ENCODE data around the gene OR9I1.

OR9I1 gene, protein sequence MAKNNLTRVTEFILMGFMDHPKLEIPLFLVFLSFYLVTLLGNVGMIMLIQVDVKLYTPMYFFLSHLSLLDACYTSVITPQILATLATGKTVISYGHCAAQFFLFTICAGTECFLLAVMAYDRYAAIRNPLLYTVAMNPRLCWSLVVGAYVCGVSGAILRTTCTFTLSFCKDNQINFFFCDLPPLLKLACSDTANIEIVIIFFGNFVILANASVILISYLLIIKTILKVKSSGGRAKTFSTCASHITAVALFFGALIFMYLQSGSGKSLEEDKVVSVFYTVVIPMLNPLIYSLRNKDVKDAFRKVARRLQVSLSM

DNA sequence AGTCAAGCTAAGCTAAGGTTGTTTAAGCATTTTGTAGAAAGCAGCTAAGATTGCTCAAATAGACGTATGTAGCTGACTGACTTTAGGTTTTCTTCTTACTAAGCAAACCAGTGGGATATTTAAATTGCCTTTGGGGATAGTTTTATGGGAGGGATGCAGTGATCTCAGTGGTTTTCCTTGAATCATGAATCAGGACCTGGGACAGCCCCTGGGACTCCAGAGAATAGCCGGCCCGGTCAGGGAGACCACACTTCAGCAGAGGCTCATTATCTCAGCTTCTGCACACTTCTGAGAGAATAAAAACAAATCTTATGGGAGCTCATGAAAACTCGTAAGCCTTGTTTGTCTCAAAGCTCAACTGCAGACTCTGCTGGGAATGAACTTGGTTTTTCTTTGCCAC, at the start of gene OR9I1:
Gene OR9I1, minus strand, starts transcription at position 62 of the 400 bp plus-strand sequence. CDS start 6,086 bp downstream, outside the sequence.
- Mint-ChIP-seq H3K27ac (no peak within 1 kb of the TSS), H3K9me3 (no peaks in the 10 kb centered on the region), H3K4me3 (no peak within 1 kb of the TSS), H3K27me3 (peaks cover 5% of the 10 kb centered on the region), H3K36me3 (ENCODE audit: low read depth) (no peaks in the 10 kb centered on the region), H3K4me1 (ENCODE audit: low read depth) (no peaks in the 10 kb centered on the region)
- no peak for DNase-seq

DNA sequence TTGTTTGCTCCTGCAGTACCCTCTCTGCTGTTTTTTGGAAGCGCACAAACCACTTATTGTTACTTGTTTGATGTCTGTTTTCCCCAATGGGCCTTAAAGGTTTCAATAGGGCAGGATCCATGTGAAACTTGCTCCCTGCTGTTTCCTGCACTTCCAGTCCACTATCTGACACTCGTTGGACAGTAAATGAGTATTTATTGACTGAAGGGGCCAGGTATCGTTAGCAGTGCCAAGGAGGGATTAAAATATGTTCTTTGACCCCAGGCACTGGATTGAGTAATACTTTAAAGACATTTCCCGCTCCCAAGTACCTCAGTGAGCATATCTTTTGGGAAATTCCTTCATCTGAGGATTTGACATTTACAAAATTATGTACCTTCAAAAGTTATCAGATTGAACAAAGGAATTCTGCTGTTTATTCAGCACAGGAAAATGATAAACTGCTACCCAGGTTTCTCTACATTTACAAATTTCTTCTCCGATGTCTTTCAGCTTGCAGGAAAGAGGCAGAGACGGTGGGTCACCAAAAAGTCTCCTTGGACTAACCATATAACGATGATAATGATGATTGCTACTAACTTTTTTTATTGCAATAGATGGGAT, 40.3 kb upstream of the OR9I1 start:
- H3K4me3 Mint-ChIP-seq: no peak overlapping the region
- H3K36me3 Mint-ChIP-seq (ENCODE audit: low read depth): no peaks in the 10 kb centered on the region
- no peaks in the 10 kb centered on the region for H3K9me3 Mint-ChIP-seq
- peaks cover 2% of the 10 kb centered on the region for H3K27me3 Mint-ChIP-seq
- H3K4me1 Mint-ChIP-seq (ENCODE audit: low read depth): no peaks in the 10 kb centered on the region
- H3K27ac Mint-ChIP-seq: no peak overlapping the region
- no peak for DNase-seq

DNA sequence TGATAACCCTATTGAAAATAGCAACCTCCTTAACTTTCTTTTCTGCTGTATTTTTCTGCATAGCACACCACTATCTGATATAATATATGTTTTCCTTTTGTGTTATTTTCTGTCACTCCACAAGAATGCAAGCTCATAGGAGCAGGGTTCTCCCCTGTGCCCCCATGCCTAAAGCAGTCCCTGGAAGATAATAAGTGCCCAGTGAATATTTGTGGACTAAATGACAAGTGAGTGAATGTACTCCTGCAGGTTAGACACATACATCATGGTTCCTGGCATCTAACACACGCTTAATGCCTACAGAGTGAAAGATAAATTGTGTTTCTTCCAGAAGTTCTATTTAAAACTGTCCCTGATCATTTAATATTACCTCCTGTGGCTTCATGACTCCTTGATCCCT, 39.7 kb upstream of the OR9I1 start:
- peaks cover 3% of the 10 kb centered on the region for H3K9me3 Mint-ChIP-seq
- H3K36me3 Mint-ChIP-seq (ENCODE audit: low read depth): no peaks in the 10 kb centered on the region
- DNase-seq: no peak
- no peak overlapping the region for H3K27ac Mint-ChIP-seq
- H3K4me1 Mint-ChIP-seq (ENCODE audit: low read depth): no peaks in the 10 kb centered on the region
- H3K27me3 Mint-ChIP-seq: peaks cover 2% of the 10 kb centered on the region
- H3K4me3 Mint-ChIP-seq: no peak overlapping the region

DNA sequence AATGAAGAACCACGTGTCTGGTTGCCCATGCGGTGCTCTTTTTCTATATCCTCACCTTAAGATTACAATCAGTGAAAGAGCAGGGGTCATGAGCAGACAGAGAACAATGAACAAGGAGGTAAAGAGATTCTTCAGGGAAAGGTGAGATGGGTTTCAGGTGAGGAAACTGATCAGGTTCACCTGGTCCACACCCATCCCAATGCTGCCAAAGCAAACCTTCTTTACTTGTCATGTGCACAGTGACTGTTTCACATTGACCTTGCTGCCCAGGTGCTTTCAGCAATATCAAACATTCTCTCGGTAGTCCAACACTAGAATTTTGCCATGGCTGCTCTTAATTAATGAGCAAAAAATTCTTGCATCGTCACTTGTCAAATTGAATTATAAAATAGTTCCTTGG, 39.1 kb upstream of the OR9I1 start:
- no peak for DNase-seq
- H3K9me3 Mint-ChIP-seq: peaks cover 5% of the 10 kb centered on the region
- H3K27ac Mint-ChIP-seq: no peak overlapping the region
- H3K36me3 Mint-ChIP-seq (ENCODE audit: low read depth): no peaks in the 10 kb centered on the region
- peaks cover 2% of the 10 kb centered on the region for H3K27me3 Mint-ChIP-seq
- H3K4me1 Mint-ChIP-seq (ENCODE audit: low read depth): no peaks in the 10 kb centered on the region
- H3K4me3 Mint-ChIP-seq: no peak overlapping the region

DNA sequence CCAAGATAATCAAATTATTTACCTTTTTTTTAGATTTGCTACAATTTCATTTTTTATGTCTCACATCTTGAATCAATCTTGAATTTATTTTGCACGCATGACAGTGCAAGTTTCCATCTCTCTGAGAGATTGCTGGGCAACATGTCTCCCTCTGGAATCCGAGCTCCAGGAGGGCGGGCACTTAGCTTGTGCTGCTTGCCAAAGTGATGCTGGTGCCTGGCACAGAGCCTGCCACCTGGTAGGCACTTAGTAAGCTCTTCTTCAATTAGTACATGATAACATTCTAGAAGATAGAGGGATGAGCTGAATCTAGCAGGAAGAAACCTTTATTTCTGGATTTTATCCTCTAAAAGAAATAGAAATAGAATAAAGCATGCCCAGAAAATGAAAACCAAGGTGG, 27.5 kb upstream of the OR9I1 start:
- H3K27me3 Mint-ChIP-seq: peaks cover 20% of the 10 kb centered on the region
- no peaks in the 10 kb centered on the region for H3K36me3 Mint-ChIP-seq (ENCODE audit: low read depth)
- no peak overlapping the region for H3K4me3 Mint-ChIP-seq
- H3K27ac Mint-ChIP-seq: no peak overlapping the region
- DNase-seq: no peak
- H3K4me1 Mint-ChIP-seq (ENCODE audit: low read depth): no peaks in the 10 kb centered on the region
- H3K9me3 Mint-ChIP-seq: no peaks in the 10 kb centered on the region

DNA sequence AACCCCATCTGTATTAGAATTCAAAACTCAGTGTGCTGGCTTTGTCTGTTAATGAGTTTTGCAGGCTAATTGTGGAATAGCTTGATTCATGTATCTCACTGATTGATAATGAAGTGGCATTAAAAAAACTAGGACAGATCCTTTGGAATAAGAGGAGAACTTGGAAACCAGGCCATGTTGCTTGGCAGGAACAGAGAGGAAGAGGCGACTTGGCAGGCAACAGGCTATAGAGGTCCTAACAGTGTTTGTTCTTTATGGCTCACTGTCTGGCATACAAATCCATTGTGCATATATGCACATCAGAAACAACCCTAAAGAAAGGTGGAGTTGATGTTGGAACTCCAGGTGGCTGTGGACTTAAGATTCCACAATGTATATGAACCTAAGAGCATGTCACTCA, 17.4 kb upstream of the OR9I1 start:
- H3K4me1 Mint-ChIP-seq (ENCODE audit: low read depth): no peaks in the 10 kb centered on the region

DNA sequence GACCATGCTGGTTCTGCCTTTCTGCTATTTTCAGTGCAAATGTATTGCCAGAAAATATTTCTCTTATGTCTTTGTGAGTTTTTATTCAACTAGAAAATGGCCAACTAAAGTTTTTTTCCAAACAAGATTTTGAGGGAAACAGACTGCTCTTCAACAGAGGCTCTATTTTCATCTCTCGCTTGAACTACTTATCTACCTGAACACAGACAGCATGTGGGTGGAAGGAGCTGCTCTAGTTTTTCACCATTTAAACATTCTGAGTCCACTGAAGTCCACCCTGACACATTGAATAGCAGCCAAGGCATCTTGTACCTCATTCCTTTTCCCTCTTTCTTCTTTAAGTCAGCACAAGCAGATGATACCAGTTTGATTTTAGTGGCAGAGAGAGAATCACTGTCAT, 9.8 kb upstream of the OR9I1 start:
- H3K36me3 Mint-ChIP-seq (ENCODE audit: low read depth): no peaks in the 10 kb centered on the region

More for the DNA sequence above, 17.4 kb upstream of the OR9I1 start:
- peaks cover 15% of the 10 kb centered on the region for H3K27me3 Mint-ChIP-seq
- H3K9me3 Mint-ChIP-seq: no peaks in the 10 kb centered on the region
- no peak overlapping the region for H3K4me3 Mint-ChIP-seq
- H3K27ac Mint-ChIP-seq: no peak overlapping the region
- DNase-seq: no peak
- no peaks in the 10 kb centered on the region for H3K36me3 Mint-ChIP-seq (ENCODE audit: low read depth)

DNA sequence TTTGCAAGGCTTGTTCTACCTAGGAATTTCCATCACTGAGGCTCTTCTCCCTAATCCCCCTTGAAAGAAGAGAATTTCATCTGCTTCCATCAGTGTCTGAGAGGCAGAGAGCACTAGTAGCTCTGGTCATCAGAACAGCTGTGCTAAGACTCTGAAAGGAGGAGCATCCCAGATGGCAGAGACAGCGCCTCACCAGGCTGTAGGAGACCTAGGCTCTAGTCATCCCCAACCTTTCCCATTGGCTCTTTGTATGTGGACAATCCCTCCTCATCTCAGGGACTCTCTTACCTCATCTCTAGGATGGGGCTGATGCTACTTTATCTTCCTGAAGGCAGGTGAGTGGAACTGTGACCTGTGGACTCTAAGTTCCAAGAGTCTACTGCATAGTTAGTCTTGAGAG, 8.8 kb upstream of the OR9I1 start:
- H3K27ac Mint-ChIP-seq: no peak overlapping the region
- H3K27me3 Mint-ChIP-seq: no peaks in the 10 kb centered on the region
- H3K4me3 Mint-ChIP-seq: no peak overlapping the region
- no peaks in the 10 kb centered on the region for H3K36me3 Mint-ChIP-seq (ENCODE audit: low read depth)
- H3K4me1 Mint-ChIP-seq (ENCODE audit: low read depth): no peaks in the 10 kb centered on the region
- no peaks in the 10 kb centered on the region for H3K9me3 Mint-ChIP-seq
- no peak for DNase-seq

More for the DNA sequence above, 9.8 kb upstream of the OR9I1 start:
- Mint-ChIP-seq H3K4me1 (ENCODE audit: low read depth) (no peaks in the 10 kb centered on the region), H3K9me3 (no peaks in the 10 kb centered on the region), H3K27ac (no peak overlapping the region), H3K4me3 (no peak overlapping the region), H3K27me3 (no peaks in the 10 kb centered on the region)
- no peak for DNase-seq

DNA sequence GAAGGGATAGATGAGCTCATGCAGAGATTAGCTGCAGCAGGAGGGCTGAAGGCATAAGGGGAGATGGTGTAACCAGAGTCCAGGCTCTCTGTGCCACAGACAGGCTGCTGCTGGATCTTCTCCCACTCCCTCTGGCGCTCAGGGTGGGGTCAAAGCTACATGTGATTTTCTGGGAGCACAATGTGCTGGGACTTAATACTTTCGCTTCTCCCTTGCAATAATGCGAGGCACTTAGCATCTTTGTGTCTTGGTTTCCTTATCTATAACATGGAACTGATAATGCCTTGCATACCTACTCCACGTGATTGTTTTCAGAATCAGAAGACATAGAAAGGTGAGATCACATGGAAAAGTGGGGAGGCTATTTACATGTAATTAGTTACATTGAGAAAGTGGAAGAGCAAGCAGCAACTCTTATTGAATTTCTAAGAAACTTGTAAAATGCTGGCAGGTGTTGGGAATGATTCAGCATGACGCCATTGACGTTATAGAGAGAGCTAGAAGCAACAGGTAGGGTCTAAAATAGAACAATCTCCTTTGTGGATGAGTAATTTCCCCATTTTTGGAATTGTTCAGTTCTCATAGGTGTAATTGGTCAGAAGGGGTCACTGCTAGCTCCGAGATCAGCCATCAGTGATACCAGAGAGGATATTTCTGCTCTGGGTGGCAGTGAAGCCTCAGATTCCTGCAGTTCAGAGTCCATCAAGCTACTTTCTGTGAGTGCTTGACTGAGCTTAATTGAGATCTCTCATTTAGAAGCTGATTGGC, 8.2 kb upstream of the OR9I1 start:
- Mint-ChIP-seq H3K27ac (no peak overlapping the region), H3K9me3 (no peaks in the 10 kb centered on the region), H3K4me3 (no peak overlapping the region), H3K27me3 (no peaks in the 10 kb centered on the region), H3K4me1 (ENCODE audit: low read depth) (no peaks in the 10 kb centered on the region), H3K36me3 (ENCODE audit: low read depth) (no peaks in the 10 kb centered on the region)
- no peak for DNase-seq

DNA sequence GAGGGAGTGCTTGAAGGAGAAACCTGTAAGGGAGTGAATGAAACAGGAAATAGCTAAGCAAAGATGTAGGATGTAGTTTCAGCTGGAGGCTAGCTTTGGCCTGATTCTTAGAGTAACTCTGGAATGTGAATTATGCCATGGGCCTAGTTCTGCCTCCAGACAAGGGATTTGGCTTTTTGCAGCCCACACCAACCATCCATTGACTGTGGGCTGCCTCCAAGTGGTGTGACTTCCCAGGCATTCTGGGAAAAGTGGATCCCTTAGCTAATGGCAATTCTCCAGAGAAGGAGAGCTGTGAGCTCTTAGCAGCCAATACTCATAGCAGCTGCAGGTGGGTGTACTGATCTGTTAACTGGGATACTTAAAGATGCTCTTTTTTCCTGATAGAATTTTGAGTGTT, 2.0 kb upstream of the OR9I1 start:
- no peak for DNase-seq
- H3K4me1 Mint-ChIP-seq (ENCODE audit: low read depth): no peaks in the 10 kb centered on the region
- peaks cover 3% of the 10 kb centered on the region for H3K27me3 Mint-ChIP-seq
- no peaks in the 10 kb centered on the region for H3K36me3 Mint-ChIP-seq (ENCODE audit: low read depth)
- no peaks in the 10 kb centered on the region for H3K9me3 Mint-ChIP-seq
- H3K27ac Mint-ChIP-seq: no peak overlapping the region
- H3K4me3 Mint-ChIP-seq: no peak overlapping the region

DNA sequence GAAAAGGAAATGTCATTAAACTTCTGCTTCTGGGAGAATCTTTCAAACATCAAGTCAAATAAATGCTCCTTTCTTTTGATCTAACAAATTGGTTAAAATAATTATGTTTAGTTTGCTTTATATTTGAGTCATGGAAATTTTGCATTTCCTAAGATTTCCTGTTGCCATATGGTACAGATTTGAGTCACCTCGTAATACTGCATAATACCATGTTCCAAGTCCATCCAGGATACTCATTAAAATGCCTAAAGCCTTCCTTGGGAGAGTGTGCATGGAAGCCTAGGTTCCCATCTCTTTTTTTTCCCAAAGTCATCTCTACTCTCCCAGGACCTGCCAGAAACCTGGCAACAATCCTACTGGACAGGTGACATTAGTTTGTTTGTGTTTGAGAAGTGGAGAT, 4.2 kb downstream of the OR9I1 start:
- Mint-ChIP-seq H3K4me3 (no peak overlapping the region), H3K27me3 (peaks cover 12% of the 10 kb centered on the region), H3K27ac (no peak overlapping the region), H3K36me3 (ENCODE audit: low read depth) (no peaks in the 10 kb centered on the region), H3K4me1 (ENCODE audit: low read depth) (no peaks in the 10 kb centered on the region), H3K9me3 (no peaks in the 10 kb centered on the region)
- DNase-seq: no peak

DNA sequence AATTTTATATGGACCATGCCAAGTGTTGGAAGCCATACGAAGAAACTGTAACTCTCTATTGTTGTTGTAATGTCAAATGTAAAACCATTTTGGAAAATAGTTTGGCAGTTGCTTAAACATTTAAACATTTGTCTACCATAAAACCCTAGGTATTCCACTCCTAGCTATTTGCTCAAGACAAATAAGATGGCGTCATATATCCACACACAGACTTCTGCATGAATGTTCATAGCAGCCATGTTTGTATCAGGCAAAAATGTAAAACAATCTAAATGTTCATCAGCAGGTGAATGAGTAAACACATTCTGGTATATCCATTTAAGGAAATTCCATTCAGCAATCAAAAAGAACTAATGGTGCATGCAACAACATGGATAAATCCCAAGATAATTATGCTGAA, 27.9 kb downstream of the OR9I1 start:
- no peak overlapping the region for H3K4me3 Mint-ChIP-seq
- H3K27ac Mint-ChIP-seq: no peak overlapping the region
- H3K27me3 Mint-ChIP-seq: peaks cover 14% of the 10 kb centered on the region
- H3K36me3 Mint-ChIP-seq (ENCODE audit: low read depth): no peaks in the 10 kb centered on the region
- no peak for DNase-seq
- H3K9me3 Mint-ChIP-seq: peaks cover 4% of the 10 kb centered on the region
- no peaks in the 10 kb centered on the region for H3K4me1 Mint-ChIP-seq (ENCODE audit: low read depth)

DNA sequence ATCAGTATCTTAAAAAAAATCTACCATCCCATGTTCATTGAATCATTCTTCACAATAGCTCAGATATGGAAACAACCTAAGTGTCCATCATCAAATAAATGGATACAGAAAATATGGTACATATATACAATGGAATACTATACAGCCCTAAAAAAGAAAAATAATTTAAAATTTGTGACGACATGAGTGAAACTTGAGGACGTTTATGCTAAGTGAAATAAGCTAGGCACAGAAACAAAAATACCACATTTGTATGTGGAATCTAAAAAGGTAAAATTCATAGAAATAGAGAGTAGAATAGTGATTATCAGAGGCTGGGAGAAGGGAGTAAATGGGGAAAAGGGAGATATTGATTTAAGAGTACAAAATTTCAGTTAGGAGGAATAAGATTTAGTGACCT, 38.8 kb downstream of the OR9I1 start:
- DNase-seq: no peak
- peaks cover 6% of the 10 kb centered on the region for H3K9me3 Mint-ChIP-seq
- no peak overlapping the region for H3K27ac Mint-ChIP-seq
- peaks cover 16% of the 10 kb centered on the region for H3K27me3 Mint-ChIP-seq
- no peaks in the 10 kb centered on the region for H3K36me3 Mint-ChIP-seq (ENCODE audit: low read depth)
- no peaks in the 10 kb centered on the region for H3K4me1 Mint-ChIP-seq (ENCODE audit: low read depth)
- no peak overlapping the region for H3K4me3 Mint-ChIP-seq

DNA sequence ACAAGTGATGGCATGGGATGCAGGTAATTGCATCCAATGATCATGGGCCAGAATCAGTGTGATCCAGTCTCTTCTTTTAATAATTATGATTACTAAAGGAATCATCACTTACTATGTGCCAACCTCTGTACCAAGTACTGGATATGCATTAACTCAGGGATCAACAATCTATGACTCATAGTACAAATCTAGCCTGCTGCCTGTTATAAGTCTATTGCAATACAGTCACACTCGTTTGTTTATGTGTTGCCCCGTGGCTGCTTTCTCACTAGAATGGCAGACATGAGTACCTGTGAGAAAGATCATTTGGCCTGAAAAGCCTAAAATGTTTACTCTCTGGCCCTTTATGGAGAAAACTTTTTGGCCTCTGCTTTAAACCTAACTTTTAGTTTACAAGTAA, 49.5 kb downstream of the OR9I1 start:
- no peaks in the 10 kb centered on the region for H3K36me3 Mint-ChIP-seq (ENCODE audit: low read depth)
- no peak for DNase-seq
- H3K9me3 Mint-ChIP-seq: peaks cover 10% of the 10 kb centered on the region
- no peaks in the 10 kb centered on the region for H3K4me1 Mint-ChIP-seq (ENCODE audit: low read depth)
- no peak overlapping the region for H3K4me3 Mint-ChIP-seq
- H3K27ac Mint-ChIP-seq: no peak overlapping the region
- peaks cover 4% of the 10 kb centered on the region for H3K27me3 Mint-ChIP-seq

DNA sequence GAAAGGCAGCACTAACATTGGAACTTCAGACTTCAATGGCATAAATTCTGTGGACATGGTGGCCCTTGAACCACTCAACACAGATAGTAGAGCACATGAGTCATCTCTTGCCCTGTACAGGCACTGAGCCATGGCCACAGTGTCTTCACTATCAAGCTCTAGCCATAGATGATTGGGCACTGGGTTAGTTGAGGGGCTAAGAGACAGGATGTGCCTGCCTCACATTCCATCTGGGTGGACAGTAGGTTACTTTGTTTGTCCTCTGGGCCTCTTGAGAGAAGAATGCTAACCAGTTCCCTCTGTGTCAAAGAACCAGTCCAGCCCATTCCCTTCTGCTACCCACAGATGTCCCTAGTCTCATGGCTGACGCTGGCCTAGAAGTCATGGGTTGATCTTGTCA, 54.7 kb downstream of the OR9I1 start:
- DNase-seq: no peak
- H3K4me3 Mint-ChIP-seq: no peak overlapping the region
- peaks cover 10% of the 10 kb centered on the region for H3K9me3 Mint-ChIP-seq
- peaks cover 6% of the 10 kb centered on the region for H3K27me3 Mint-ChIP-seq
- H3K27ac Mint-ChIP-seq: no peak overlapping the region
- no peaks in the 10 kb centered on the region for H3K4me1 Mint-ChIP-seq (ENCODE audit: low read depth)
- no peaks in the 10 kb centered on the region for H3K36me3 Mint-ChIP-seq (ENCODE audit: low read depth)

Measured in activated T-cell treated with anti-CD3 and anti-CD28 coated beads, Interleukin-2, amount 50 U/mL, for 24 hours (primary cell).